GM23338 (cell line): ENCODE results near the gene RINT1. TPM values are rescaled to one million over a fixed set of nuclear protein-coding genes. Genes with fewer than 3 reads are reported as not detected.

Experiments used
- ATAC-seq: fragments of 200-7000 bp; cut with Tn5 transposase; 3 replicates; pipeline ENCODE4 v1.9.1; 2020
- DNase-seq: peaks from one replicate; pipeline ENCODE4 v3.0.0-alpha.2; 2015; ENCODE audit warnings: low spot score
- H2AFZ ChIP-seq: fragments of 200-600 bp; sonication (generic); 2 replicates; pipeline ENCODE4 v1.8.0; 2016; ENCODE audit warnings: antibody characterized with exemption, mild to moderate bottlenecking, moderate library complexity
- H3F3A ChIP-seq: fragments of 200-600 bp; sonication (generic); replicated peaks from 2 replicates; pipeline ENCODE4 v1.8.0; 2017; ENCODE audit warnings: antibody characterized with exemption, mixed run types, low read depth
- H3K27ac ChIP-seq: fragments of 200-600 bp; sonication (generic); 2 replicates; pipeline ENCODE4 v1.6.1; 2016; ENCODE audit warnings: low read depth
- H3K27me3 ChIP-seq: fragments of 200-600 bp; sonication (generic); 2 replicates; pipeline ENCODE4 v1.8.0; 2016; ENCODE audit warnings: mild to moderate bottlenecking, mixed run types, moderate library complexity; ENCODE audit not compliant: insufficient read depth
- H3K36me3 ChIP-seq: fragments of 200-600 bp; sonication (generic); 2 replicates; pipeline ENCODE4 v1.8.0; 2016; ENCODE audit warnings: mild to moderate bottlenecking; ENCODE audit not compliant: insufficient read depth
- H3K4me1 ChIP-seq: fragments of 200-600 bp; sonication (generic); 2 replicates; pipeline ENCODE4 v1.8.0; 2016; ENCODE audit warnings: mild to moderate bottlenecking, moderate library complexity; ENCODE audit not compliant: insufficient read depth
- H3K4me2 ChIP-seq: fragments of 200-600 bp; sonication (generic); 2 replicates; pipeline ENCODE4 v1.7.1; 2017; ENCODE audit warnings: mixed run types
- H3K4me3 ChIP-seq: fragments of 200-600 bp; sonication (generic); 2 replicates; pipeline ENCODE4 v1.6.1; 2016; ENCODE audit warnings: mixed run types
- H3K79me2 ChIP-seq: fragments of 200-600 bp; sonication (generic); replicated peaks from 2 replicates; pipeline ENCODE4 v1.8.0; 2017; ENCODE audit warnings: mild to moderate bottlenecking; ENCODE audit not compliant: insufficient read depth
- H3K9me2 ChIP-seq: fragments of 200-600 bp; sonication (generic); 2 replicates; pipeline ENCODE4 v1.8.0; 2017; ENCODE audit not compliant: insufficient read depth
- H4K20me1 ChIP-seq: fragments of 200-600 bp; sonication (generic); replicated peaks from 2 replicates; pipeline ENCODE4 v1.8.0; 2017; ENCODE audit warnings: mild to moderate bottlenecking; ENCODE audit not compliant: insufficient read depth
- H3K27ac Mint-ChIP-seq: 2 replicates; pipeline ENCODE4 v1.8.0; 2020; ENCODE audit warnings: inconsistent platforms, mild to moderate bottlenecking, moderate library complexity, mixed read lengths
- H3K27me3 Mint-ChIP-seq: 3 replicates; pipeline ENCODE4 v1.8.0; 2022; ENCODE audit warnings: low read depth, mild to moderate bottlenecking, moderate library complexity, mixed read lengths, inconsistent platforms; ENCODE audit not compliant: insufficient read depth, poor library complexity
- H3K36me3 Mint-ChIP-seq: 3 replicates; pipeline ENCODE4 v1.8.0; 2021; ENCODE audit warnings: low read depth, mild to moderate bottlenecking, inconsistent platforms, moderate library complexity, mixed read lengths
- H3K4me1 Mint-ChIP-seq: 3 replicates; pipeline ENCODE4 v1.8.0; 2020; ENCODE audit warnings: mild to moderate bottlenecking, inconsistent platforms, mixed read lengths
- H3K4me3 Mint-ChIP-seq: 3 replicates; pipeline ENCODE4 v1.8.0; 2021; ENCODE audit warnings: moderate library complexity, mild to moderate bottlenecking, inconsistent platforms, mixed read lengths
- H3K9me3 Mint-ChIP-seq: 3 replicates; pipeline ENCODE4 v1.8.0; 2020; ENCODE audit warnings: moderate library complexity, mild to moderate bottlenecking, inconsistent platforms, mixed read lengths
- CREB1 ChIP-seq: fragments of 250-450 bp; sonication (Bioruptor Pico); IDR thresholded peaks from 2 replicates; pipeline ENCODE4 v1.5.0; 2020; ENCODE audit warnings: low read depth, mild to moderate bottlenecking, moderate library complexity
- POLR2AphosphoS5 ChIP-seq: IDR thresholded peaks from 2 replicates; pipeline ENCODE4 v1.6.1; 2016; ENCODE audit warnings: antibody characterized with exemption, low read depth
- STAT1 ChIP-seq: IDR thresholded peaks from one replicate; pipeline ENCODE4 v1.6.1; 2016; ENCODE audit warnings: antibody characterized with exemption; ENCODE audit not compliant: unreplicated experiment
- ZNF331 ChIP-seq: fragments of 250-450 bp; sonication (Bioruptor Pico); IDR thresholded peaks from 2 replicates; pipeline ENCODE4 v1.5.0; 2020; ENCODE audit warnings: low read depth, mild to moderate bottlenecking, moderate library complexity
- polyA plus RNA-seq: library from polyadenylated mRNA; unstranded; fragments of >200 nt; fragmentation: Nextera tagmentation; extraction: Ambion mirVana; gene quantifications from 2 replicates; pipeline ENCODE4 v1.2.1, GENCODE V29; 2016
- total RNA-seq: library from RNA; depleted of rRNA; stranded (reverse); fragments of >200 nt; shearing (Covaris generic); gene quantifications from 2 replicates; pipeline ENCODE4 v1.2.3, GENCODE V29; 2014
- TF ChIP-seq, protein P1 (sequence below): fragments of 250-450 bp; sonication (Bioruptor Pico); IDR thresholded peaks from 2 replicates; pipeline ENCODE4 v1.5.0; 2020; ENCODE audit warnings: mild to moderate bottlenecking, moderate library complexity
- TF ChIP-seq, protein P2 (sequence below), 2 experiments: fragments of 200-600 bp in 1 of 2; sonication (generic) in 1 of 2; conservative IDR thresholded peaks; 2 replicates each; pipeline versions ENCODE4 v1.5.1 to v1.6.1; 2016 to 2017; ENCODE audit warnings: antibody characterized with exemption in 2 of 2, low read depth in 2 of 2, mild to moderate bottlenecking in 2 of 2, moderate library complexity in 1 of 2
- TF ChIP-seq, protein P3 (sequence below): IDR thresholded peaks from 2 replicates; pipeline ENCODE4 v1.6.1; 2016; ENCODE audit warnings: antibody characterized with exemption
- TF ChIP-seq, protein P4 (sequence below): IDR thresholded peaks from one replicate; pipeline ENCODE4 v1.6.1; 2018; ENCODE audit warnings: antibody characterized with exemption; ENCODE audit not compliant: unreplicated experiment

The RINT1 gene
- total and polyA plus RNA-seq, 2 experiments from 2014 or later = 18.5 to 31.2 TPM

DNA sequence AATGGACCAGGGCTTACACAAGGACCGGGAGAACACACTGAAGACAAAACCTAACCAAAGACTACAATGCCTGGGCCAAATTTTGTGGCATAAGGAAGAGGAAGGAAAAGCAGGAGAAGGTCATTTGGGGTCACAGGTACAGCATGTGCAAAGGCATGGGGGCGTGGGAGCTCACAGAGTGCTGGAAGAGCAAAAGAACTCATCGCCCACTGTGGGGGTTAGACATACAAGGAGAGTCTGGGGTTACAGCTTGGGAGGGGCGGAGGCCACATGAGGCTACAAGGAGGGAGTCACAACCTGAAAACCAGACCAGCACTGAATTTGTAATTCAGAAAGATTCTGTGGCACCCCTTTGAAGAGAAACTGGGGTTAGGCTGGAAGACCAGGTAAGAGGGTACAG is 19.6 kb upstream of the RINT1 start (continued):
- TF ChIP-seq, protein P1, sequence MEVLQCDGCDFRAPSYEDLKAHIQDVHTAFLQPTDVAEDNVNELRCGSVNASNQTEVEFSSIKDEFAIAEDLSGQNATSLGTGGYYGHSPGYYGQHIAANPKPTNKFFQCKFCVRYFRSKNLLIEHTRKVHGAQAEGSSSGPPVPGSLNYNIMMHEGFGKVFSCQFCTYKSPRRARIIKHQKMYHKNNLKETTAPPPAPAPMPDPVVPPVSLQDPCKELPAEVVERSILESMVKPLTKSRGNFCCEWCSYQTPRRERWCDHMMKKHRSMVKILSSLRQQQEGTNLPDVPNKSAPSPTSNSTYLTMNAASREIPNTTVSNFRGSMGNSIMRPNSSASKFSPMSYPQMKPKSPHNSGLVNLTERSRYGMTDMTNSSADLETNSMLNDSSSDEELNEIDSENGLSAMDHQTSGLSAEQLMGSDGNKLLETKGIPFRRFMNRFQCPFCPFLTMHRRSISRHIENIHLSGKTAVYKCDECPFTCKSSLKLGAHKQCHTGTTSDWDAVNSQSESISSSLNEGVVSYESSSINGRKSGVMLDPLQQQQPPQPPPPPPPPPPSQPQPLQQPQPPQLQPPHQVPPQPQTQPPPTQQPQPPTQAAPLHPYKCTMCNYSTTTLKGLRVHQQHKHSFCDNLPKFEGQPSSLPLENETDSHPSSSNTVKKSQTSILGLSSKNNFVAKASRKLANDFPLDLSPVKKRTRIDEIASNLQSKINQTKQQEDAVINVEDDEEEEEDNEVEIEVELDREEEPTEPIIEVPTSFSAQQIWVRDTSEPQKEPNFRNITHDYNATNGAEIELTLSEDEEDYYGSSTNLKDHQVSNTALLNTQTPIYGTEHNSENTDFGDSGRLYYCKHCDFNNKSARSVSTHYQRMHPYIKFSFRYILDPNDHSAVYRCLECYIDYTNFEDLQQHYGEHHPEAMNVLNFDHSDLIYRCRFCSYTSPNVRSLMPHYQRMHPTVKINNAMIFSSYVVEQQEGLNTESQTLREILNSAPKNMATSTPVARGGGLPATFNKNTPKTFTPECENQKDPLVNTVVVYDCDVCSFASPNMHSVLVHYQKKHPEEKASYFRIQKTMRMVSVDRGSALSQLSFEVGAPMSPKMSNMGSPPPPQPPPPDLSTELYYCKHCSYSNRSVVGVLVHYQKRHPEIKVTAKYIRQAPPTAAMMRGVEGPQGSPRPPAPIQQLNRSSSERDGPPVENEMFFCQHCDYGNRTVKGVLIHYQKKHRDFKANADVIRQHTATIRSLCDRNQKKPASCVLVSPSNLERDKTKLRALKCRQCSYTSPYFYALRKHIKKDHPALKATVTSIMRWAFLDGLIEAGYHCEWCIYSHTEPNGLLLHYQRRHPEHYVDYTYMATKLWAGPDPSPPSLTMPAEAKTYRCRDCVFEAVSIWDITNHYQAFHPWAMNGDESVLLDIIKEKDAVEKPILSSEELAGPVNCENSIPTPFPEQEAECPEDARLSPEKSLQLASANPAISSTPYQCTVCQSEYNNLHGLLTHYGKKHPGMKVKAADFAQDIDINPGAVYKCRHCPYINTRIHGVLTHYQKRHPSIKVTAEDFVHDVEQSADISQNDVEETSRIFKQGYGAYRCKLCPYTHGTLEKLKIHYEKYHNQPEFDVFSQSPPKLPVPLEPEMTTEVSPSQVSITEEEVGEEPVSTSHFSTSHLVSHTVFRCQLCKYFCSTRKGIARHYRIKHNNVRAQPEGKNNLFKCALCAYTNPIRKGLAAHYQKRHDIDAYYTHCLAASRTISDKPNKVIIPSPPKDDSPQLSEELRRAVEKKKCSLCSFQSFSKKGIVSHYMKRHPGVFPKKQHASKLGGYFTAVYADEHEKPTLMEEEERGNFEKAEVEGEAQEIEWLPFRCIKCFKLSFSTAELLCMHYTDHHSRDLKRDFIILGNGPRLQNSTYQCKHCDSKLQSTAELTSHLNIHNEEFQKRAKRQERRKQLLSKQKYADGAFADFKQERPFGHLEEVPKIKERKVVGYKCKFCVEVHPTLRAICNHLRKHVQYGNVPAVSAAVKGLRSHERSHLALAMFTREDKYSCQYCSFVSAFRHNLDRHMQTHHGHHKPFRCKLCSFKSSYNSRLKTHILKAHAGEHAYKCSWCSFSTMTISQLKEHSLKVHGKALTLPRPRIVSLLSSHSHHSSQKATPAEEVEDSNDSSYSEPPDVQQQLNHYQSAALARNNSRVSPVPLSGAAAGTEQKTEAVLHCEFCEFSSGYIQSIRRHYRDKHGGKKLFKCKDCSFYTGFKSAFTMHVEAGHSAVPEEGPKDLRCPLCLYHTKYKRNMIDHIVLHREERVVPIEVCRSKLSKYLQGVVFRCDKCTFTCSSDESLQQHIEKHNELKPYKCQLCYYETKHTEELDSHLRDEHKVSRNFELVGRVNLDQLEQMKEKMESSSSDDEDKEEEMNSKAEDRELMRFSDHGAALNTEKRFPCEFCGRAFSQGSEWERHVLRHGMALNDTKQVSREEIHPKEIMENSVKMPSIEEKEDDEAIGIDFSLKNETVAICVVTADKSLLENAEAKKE (CRISPR knock-in tag) = no peak
- TF ChIP-seq, protein P2, sequence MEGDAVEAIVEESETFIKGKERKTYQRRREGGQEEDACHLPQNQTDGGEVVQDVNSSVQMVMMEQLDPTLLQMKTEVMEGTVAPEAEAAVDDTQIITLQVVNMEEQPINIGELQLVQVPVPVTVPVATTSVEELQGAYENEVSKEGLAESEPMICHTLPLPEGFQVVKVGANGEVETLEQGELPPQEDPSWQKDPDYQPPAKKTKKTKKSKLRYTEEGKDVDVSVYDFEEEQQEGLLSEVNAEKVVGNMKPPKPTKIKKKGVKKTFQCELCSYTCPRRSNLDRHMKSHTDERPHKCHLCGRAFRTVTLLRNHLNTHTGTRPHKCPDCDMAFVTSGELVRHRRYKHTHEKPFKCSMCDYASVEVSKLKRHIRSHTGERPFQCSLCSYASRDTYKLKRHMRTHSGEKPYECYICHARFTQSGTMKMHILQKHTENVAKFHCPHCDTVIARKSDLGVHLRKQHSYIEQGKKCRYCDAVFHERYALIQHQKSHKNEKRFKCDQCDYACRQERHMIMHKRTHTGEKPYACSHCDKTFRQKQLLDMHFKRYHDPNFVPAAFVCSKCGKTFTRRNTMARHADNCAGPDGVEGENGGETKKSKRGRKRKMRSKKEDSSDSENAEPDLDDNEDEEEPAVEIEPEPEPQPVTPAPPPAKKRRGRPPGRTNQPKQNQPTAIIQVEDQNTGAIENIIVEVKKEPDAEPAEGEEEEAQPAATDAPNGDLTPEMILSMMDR (conservative IDR thresholded peaks at IDR 0.05; ENCODE audit: low read depth in 2 of 2) = no peak
- TF ChIP-seq CREB1 (CRISPR knock-in tag) (no peak), ZNF331 (CRISPR knock-in tag) (no peak), STAT1 (no peak)

DNA sequence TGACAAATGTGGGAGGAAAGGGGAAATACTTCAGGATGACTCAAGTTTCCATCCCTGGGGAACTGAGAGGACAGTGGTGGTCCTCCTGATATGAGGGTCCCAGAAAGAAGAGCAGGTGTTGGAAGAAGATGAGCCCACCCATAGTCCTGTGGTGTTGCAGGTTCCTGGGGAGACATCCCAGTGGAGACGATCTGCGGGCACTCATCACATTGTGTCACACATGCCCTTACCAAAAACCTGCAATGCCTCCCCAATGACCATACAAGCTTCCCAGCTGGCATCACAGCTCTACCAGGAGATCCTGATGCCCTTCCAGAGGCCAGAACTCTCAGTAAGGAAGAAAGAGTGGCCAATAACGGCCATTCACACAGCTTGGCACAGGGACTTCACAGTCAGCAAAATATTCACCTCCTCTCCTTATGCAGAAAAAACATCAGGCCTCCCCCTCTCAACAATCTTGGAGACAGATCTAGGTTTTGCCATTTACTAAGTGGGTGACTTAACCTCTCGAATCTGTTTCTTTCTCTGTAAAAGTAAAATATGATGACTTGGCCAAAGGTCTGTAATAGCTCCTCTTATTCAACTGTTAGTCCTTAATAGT is 19.0 kb upstream of the RINT1 start:
- Histone ChIP-seq H4K20me1 (peaks cover 62% of the 10 kb centered on the region), H2AFZ (no peak overlapping the region), H3K27me3 (no peaks in the 10 kb centered on the region), H3K4me2 (no peak overlapping the region), H3K4me3 (no peak overlapping the region), H3K4me1 (no peaks in the 10 kb centered on the region), H3K9me2 (no peaks in the 10 kb centered on the region), H3K27ac (no peak overlapping the region), H3K79me2 (peaks cover 92% of the 10 kb centered on the region), H3F3A (peaks cover 9% of the 10 kb centered on the region; the same call in 1 of the 2 replicates), H3K36me3 (0 out of 2 replicates have a peak, but pooled peaks cover 2% of the 10 kb centered on the region)
- Mint-ChIP-seq H3K4me3 (no peak overlapping the region), H3K9me3 (no peaks in the 10 kb centered on the region; the same call in 2 of the 3 replicates), H3K36me3 (peaks cover 54% of the 10 kb centered on the region), H3K27me3 (peaks cover 2% of the 10 kb centered on the region), H3K4me1 (peaks cover 7% of the 10 kb centered on the region; the same call in 2 of the 3 replicates), H3K27ac (0 out of 2 replicates have a peak overlapping the region, but pooled peaks have one; percentile 11)
- DNase-seq (no peak), ATAC-seq (no peak)
- no peak for TF ChIP-seq POLR2AphosphoS5
- TF ChIP-seq, protein P3, sequence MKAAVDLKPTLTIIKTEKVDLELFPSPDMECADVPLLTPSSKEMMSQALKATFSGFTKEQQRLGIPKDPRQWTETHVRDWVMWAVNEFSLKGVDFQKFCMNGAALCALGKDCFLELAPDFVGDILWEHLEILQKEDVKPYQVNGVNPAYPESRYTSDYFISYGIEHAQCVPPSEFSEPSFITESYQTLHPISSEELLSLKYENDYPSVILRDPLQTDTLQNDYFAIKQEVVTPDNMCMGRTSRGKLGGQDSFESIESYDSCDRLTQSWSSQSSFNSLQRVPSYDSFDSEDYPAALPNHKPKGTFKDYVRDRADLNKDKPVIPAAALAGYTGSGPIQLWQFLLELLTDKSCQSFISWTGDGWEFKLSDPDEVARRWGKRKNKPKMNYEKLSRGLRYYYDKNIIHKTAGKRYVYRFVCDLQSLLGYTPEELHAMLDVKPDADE = no peak
- TF ChIP-seq, protein P2 (conservative IDR thresholded peaks at IDR 0.05; ENCODE audit: low read depth in 2 of 2) = no peak
- TF ChIP-seq, protein P4, sequence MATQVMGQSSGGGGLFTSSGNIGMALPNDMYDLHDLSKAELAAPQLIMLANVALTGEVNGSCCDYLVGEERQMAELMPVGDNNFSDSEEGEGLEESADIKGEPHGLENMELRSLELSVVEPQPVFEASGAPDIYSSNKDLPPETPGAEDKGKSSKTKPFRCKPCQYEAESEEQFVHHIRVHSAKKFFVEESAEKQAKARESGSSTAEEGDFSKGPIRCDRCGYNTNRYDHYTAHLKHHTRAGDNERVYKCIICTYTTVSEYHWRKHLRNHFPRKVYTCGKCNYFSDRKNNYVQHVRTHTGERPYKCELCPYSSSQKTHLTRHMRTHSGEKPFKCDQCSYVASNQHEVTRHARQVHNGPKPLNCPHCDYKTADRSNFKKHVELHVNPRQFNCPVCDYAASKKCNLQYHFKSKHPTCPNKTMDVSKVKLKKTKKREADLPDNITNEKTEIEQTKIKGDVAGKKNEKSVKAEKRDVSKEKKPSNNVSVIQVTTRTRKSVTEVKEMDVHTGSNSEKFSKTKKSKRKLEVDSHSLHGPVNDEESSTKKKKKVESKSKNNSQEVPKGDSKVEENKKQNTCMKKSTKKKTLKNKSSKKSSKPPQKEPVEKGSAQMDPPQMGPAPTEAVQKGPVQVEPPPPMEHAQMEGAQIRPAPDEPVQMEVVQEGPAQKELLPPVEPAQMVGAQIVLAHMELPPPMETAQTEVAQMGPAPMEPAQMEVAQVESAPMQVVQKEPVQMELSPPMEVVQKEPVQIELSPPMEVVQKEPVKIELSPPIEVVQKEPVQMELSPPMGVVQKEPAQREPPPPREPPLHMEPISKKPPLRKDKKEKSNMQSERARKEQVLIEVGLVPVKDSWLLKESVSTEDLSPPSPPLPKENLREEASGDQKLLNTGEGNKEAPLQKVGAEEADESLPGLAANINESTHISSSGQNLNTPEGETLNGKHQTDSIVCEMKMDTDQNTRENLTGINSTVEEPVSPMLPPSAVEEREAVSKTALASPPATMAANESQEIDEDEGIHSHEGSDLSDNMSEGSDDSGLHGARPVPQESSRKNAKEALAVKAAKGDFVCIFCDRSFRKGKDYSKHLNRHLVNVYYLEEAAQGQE = no peak
